GM21360 (cell line): ENCODE data around the gene MOK.

Experiments used
- ATAC-seq: cut with Tn5 transposase; IDR thresholded peaks from one replicate; pipeline ENCODE4 v1.9.1; 2021; ENCODE audit warnings: mild to moderate bottlenecking, moderate library complexity; ENCODE audit not compliant: unreplicated experiment

The MOK gene

DNA sequence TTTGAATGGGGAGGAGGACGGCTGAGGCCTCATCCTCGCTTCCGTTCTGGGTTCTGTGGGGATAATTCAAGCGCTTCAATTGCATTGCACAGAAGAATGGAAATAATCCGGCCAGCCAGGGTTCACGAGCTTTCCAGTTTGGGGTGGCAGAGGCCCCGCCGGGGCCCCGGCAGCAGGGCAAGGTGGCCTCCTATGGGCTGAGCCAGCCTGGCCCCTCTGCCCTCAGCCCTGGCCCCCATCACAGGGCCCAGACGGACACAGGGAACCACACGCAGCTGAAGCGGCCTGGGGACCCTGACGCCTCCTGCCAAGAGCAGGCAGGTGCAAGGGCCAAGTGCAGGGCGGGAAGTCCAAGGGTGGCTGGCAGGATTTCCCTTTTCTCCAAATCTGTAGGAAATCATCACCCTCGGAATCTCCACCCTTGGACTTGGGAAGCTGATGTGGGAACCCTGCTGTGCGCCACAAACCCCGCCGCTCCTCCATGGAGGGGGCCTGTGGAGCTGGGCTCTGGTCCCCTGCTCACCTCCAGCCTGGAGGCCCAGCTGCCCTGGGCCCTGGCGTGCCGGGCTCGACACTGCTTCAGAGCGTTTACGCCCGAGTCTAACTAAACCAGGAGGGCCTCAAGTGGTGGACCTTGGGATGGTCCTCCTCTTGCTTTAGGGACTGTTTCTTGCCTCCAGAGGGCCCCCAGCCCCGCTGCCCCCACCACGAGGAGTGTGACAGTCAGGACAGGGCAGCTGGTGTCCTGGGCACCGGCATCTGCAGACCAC lies 78.4 kb downstream of the MOK start:
- no peak for ATAC-seq

- ATAC-seq: no peak
These were observed 79.0 kb downstream of the MOK start for GRCh38 chr14:102225936-102226335.

- no peak for ATAC-seq
These were observed 79.6 kb downstream of the MOK start for GRCh38 chr14:102225386-102225785.

DNA sequence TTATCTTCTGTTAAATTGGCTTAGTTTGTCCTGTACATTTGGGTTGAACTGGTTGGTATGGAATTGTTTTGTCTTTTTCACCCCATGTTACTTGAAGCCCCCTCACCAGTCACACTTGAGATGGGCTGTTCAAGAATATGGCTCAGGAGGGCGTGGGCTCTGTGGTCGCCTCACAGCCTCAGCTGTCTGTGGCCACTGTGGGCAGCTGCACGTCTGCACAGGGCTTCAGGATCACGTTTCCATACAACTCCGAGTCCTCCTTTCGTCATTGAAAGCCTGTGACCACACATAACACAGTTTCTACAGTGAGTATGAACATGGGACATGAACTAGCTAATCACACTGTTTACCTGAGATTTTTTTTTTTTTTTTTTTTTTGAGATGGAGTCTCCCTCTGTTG lies 81.3 kb downstream of the MOK start:
- no peak for ATAC-seq

- no peak for ATAC-seq
These were observed 82.2 kb downstream of the MOK start for GRCh38 chr14:102222751-102223150.

DNA sequence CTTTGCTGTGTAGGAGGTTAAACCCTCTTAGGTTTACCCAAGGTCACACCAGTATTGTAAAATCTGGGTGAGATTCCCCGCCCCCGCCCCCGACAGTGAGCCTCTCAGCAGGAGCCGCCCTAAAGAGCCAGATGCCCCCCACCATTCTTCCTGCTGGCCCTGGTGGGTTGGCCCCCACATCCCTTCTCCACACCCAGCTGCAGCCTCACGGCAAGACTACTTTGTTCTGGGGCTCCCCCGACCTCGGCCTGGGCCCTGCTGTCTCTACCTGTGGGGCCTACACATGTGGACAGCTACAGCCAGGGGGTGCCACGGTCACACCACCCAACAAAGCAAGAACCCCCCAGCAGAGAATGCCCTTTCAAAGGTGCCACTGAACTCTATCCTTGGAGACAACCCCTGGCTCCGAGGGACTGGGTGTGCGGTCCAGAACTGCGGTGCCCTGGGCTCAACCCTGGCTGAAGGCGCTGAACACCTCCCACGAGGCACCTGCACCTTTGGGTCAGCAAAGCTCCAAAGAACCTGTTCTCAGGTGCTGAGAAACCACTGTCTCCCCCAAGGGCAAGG lies 82.9 kb downstream of the MOK start:
- ATAC-seq: no peak

GRCh38 chr14:102221026-102221425 lies 83.9 kb downstream of the MOK start:
- no peak for ATAC-seq

DNA sequence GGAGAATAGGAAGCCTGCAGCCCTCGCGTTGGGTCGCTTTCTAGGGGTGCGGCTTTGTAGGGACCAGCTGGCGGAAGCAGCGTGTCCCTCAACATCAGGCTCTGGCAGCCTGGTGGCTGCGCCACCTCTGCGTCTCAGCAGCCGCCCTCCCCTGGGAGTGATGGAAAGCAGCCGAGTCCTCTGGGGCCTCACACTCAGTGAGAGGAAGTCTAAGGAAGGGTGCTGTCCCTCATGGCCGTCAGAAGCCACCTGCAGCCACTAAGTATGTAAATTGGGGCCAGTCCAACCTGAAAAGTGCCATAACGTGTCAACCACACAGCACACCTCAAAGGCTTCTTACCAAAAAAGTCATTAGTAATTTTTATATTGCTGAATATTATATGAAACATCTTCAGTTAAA lies 84.9 kb downstream of the MOK start:
- ATAC-seq: peak; percentile 75

GRCh38 chr14:102219316-102219715 lies 85.6 kb downstream of the MOK start:
- no peak for ATAC-seq

DNA sequence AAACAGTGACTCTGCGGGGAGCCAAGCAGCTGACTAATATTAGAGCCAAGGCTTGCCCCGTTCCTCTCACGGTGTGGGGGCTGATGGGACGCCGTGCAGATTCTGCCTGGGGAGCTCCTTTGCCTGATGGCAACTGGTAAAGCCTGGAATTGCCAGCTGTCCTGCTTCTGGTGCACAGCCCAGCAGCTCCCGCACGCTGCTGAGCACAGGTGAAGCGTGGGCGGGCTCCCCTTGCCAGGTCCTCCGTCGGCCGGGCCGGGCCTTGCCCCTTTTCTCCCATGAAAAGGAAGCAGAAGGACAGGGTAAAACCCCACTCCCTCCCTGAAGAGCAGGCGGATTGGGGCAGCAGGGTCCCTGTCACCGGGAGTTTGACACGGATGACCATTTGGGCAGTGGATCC lies 86.3 kb downstream of the MOK start:
- ATAC-seq: no peak

GRCh38 chr14:102217987-102218421 lies 87.0 kb downstream of the MOK start:
- ATAC-seq: no peak

- no peak for ATAC-seq
These were observed 87.6 kb downstream of the MOK start for GRCh38 chr14:102217399-102217798.

DNA sequence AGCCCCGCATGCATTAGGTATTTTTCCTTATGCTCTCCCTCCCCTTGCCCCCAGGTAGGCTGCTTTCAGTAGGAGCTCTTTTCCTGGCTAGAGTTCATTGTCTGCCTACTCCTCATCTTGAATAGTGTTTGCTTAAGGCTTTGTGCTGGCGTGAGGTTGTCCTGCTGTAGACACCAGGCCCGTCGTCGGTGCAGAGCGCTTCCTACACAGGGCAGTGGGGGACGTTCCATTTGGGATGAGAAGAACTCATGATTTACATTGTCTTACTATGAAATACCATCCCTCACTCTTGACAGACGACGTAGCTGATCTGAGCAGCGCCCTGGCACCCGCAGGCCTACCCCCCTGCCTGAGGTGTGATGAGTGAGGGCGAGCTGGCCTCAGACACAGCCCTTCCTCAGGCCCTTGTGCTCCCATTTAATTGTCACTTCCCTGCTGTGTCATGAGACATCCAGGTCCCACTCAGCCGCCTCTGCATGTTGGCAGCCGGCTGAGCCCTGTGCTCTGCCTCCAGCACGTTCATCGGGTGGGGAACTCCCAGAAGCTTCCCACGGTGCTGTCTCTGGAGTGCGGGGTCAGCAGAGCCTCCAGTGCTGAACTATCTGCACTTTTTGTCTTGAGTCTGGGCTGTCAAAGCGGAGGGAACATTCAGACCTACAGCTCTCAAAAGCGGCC lies 89.3 kb downstream of the MOK start:
- no peak for ATAC-seq

DNA sequence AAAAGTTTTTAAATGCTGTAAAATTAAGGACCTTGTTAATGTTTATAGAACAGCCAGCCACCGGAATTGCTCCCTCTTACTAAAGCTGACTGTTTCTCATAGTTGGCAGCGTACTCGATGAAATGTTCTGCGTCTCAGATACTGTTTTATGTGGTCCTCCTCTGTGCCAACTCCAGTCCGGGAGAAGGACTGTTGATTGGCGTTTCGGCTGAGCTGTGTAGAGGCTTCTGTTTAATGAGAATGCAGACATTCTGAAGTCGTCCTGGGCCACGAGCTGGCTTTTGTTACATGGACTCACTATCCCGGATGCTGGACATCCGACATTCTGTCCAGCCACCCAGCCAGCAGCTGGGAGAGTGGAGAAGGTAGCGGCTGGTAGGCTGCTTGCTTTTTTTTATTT lies 89.9 kb downstream of the MOK start:
- ATAC-seq: no peak

- ATAC-seq: no peak
These were observed 90.8 kb downstream of the MOK start for GRCh38 chr14:102213984-102214658.

- ATAC-seq: no peak
These were observed 91.5 kb downstream of the MOK start for GRCh38 chr14:102213470-102213869.

DNA sequence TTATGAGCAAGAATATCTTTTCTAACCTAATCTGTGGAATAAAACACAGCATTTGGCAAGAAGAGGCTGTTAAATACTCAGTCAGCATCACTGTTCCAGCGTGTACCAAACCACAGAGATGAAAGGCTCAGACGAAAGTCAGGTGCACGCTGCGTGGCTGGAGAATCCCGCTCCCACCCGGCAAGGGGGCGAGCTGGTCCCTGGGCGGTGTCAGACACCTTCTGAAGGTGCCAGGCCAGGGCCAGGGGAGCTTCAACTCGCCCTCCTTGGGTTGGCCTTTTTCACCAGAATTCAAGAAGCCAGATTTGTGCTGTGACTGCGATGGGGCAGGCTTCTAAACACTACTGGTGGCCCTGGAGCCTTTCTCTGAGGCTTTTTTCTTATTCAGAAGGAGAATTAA lies 92.1 kb downstream of the MOK start:
- no peak for ATAC-seq

GRCh38 chr14:102212356-102212755 lies 92.6 kb downstream of the MOK start:
- ATAC-seq: no peak

- no peak for ATAC-seq
These were observed 93.7 kb downstream of the MOK start for GRCh38 chr14:102211240-102211639.

- no peak for ATAC-seq
These were observed 94.4 kb downstream of the MOK start for GRCh38 chr14:102210421-102211042.
